Measurements from ENCODE around the gene CCDC188.

Gene CCDC188

DNA sequence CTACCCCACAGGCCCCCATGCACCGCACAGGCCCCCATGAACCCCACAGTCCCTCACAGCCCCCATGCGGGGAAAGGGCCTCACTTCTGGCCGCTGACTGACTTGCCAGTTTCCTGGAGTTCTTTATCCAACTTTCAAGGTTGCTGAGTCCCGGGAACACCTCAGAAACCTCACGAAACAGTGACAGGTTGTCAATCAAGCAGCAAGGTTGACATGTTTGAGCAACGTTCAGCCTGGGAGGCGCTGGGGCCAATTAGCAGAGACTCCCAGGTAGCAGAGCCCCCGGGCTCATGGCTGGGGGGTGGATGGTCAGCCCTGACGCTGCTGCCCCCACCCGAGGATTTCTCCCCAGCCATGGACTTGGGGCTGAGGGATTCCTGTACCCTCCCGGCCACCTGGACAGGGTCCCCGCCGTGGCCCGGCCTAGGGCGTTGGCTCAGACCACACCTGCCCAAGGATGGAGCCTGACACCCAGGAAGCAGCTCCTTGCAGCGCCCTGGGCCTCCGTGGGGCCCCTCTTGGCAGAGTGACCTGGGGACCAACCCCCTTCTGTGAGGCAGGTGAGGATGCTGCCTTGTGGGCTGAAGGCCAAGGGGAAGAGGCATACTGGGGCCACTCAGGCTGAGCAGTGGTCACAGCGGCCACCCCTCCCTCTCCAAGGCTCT is 33.8 kb upstream of the CCDC188 start:
- DNase-seq = no peak

DNA sequence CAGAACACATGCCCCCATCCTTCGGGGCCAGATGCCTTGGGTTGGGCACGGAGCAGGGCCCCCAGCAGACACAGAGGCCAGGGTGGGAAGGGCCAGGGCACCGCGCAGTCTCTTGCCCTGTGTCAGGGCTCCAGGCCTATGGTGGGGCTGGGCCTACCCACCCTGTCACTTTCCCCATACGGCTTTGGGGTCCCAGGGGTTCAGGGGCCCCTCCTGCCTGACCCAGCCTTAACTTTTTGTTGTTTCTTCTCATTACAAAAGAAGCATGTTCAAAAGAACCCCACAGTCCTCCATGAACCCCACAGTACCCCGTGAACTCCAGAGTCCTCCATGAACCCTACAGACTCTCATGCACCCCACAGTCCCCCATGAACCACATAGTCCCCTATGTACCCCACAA is 33.0 kb upstream of the CCDC188 start:
- no peak for DNase-seq

DNA sequence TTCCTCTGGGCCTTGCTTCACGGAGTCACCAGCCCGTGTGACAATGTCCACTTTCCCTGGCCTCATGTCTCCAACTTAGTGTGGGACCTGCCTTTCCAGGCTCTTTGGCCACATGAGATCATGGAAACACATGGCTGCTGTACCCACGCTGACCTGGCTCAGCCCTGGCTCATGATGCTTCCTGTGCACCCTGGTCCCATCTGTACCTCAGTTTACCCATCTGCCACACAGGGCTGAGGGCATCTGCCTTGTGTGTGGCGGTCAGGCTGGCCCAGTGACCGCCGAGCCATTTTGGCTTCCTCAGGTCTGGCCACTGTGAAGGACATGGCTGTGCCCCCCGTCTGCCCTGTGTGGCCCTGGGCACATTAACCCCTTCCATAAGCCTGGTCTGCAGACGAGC is 32.2 kb upstream of the CCDC188 start:
- DNase-seq = no peak

DNA sequence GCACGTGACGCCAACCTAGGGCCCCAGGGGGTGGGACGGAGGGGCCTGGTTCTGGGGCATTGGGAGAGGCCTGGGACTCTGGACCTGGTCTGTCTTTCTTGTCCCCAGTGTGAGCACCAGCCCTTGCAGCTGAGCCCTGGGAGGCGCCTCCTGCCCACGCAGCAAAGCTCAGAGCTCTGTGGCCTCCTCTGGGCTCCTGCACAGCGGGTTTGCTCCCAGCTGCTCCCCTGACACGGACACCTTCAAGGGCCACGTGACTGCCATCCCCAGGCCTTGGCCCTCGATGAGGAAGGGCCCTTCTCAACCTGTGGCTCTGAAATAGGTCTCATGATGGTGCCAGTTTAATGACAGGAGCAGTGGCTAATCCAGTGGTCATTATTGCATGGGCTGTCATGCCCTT is 31.5 kb upstream of the CCDC188 start:
- no peak for DNase-seq

DNA sequence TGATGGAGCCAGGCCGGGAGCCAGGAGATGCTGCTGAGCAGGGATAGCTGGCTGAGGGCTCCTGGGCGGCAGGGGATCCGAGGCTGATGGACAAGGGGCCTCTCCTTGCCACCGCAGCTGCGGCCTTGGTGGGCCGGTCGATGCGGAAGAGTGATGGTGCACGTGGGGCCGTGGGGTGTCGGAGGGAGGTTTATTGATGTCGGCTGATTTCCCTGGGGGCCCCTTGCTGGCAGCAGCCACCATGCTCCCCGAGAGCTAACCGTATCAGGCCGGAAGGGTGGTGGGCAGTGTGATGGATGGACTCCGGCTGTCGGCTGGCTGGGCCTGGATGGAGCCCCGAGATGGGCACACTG is 31.0 kb upstream of the CCDC188 start:
- DNase-seq = no peak

DNA sequence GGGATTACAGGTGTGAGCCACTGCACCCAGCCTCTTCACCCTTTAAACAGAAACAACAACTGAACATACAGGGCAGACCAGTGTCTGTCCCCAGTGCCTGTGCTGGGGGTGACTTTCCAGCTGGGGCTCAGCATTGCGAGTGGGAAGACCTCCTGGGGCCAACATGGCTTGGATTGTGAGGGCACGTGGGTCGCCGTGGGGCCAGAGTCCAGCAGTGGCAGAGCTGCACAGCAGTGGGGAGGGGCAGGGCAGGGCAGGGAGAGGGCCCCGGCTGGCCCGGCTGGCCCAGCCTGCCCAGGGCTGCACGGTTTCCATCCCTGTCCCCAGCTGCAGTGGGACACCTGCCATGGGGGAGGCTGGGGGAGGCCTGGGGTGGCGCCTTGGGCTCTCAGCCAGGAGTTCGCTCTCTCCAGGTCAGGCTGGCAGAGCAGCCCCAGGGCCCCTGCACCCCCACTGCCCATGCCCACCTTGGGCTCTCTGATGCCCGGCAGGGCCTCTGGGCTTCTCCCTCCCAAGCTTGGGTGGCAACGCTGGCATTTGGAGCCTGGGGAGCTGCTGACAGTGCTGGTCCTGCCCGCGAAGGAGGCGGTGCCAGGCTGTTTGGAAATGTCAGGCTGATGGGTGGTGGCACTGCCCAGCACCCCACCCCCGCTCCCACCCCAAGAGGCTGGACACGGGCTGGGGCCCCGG is 30.5 kb upstream of the CCDC188 start:
- no peak for DNase-seq

DNA sequence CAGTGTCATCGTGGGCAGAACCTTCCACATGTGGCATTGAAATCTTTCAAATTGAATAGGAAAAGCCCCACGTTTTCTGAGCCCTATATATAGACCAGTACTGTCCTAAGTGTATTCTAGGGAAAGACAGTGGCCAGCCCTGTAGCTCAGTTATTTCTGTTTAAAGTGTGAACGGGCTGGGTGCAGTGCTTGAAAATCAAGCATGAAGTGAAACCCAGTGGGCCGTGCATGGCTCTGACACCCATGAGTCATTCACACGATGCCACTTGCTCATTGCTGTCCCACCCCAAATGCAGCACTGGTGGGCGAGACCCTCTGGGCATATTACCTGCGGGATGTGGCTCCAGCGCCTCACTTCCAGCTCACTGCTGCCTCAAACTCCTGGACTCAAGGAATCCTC is 29.8 kb upstream of the CCDC188 start:
- DNase-seq = no peak

DNA sequence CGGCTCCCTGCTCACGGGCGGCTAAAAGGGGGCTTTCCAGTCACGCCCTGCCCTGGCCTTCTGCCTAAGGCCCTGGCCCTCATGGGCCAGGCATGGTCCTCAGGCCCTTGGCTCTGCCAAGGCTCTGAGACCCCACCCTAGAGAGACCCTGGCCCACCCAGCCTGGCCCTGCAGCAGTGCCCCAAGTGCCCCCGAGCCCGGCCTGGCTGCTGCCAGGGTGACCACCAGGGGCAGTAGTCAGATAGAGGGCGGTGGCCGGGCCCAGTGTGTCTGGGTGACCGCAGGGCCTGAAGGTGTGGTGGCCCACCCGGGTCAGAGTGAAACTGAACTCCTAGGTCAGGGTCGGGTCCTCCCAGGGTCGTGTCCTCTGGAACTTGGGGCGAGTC is 29.4 kb upstream of the CCDC188 start:
- DNase-seq = no peak

DNA sequence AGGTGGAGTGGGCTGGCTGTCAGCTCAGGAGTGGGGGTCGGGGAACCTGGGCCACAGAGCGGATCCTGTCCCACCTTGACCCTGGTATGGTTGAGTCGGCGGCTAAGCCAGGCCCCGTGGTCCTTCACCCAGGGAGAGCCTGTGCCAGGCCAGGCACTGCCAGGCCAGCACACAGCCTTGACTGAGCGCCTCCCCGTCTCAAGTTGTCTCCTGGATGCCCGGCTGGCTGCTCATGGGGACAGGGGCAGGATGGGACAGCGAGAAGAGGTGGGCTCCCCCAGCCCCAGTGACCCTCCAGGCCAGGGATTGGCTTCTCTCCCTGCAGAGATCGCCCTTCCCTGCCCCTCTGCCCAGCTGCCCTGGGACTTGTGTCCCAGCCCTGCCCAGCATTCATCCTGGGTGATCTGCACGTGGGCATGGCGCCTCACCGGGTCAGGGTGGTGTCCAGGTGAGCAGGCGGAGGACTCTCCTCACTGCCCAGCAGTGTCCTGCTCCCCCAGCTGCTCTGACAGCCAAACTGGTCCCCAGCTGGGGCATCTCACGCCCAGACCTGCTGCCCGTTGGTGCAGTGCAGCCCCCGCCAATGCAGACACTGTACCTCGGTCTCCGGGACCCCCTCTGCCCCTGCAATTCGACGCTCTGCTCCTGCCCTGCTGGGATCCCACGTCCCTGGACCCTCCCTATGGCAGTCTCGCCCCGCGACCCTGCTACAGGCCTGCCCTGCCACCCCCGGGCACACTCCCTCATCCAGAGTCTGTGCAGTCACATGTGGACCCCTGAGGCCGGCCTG is 28.8 kb upstream of the CCDC188 start:
- DNase-seq = no peak

DNA sequence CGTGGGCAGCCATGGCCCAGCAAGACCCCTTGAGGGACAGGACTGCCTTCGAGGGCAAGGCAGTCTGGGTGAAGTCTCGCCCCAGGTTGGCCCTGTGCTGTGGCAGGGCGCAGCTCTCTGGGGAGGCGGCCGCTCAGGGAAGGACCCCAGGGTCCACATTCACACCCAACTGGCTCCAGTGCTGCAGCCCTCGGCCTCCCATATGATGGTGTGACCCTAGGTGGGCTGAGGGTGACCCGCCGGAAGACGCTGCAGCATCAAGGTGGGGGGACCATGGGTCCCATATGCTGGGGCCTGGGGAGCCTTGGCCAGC is 28.0 kb upstream of the CCDC188 start:
- no peak for DNase-seq

DNA sequence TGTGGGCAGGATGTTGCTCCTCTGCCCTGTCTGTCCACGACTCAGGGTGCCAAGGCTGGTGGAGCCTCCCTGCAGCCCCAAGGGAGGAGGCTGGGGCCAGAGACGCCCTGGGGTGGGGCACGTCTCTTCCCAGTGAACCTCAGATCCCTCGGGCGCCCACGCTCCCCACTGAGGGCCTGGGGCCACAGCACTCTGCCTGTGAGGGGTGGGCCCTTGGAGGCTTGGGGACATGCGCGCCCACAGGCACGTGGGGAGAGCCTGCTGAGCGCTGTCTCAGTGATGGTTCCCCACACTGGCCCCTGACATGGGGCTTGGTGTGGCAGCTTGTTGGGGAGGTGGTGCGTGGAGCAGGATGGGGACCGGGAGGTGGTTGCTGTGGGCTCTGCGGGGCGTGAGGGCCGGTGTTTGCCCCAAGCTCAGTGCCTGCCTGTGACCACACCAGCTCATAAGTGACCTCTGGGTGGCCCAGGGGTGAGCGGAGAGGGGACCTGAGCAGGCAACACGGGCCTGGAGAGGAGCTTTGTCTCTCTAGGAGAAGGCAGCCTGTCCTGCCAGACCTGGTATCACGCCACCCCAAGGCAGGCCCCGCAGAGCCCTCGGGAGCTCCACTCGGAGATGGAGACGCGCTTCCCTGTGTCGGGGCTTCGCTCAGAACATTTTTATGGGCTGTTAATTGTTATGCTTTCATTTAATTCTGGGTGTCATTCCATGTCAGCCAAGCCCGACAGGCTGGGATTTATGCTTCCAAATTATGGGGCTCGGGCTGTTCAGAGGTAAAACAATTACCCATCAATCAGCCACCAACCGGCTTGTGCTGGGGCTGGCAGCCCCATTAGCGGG is 27.4 kb upstream of the CCDC188 start:
- DNase-seq = no peak

DNA sequence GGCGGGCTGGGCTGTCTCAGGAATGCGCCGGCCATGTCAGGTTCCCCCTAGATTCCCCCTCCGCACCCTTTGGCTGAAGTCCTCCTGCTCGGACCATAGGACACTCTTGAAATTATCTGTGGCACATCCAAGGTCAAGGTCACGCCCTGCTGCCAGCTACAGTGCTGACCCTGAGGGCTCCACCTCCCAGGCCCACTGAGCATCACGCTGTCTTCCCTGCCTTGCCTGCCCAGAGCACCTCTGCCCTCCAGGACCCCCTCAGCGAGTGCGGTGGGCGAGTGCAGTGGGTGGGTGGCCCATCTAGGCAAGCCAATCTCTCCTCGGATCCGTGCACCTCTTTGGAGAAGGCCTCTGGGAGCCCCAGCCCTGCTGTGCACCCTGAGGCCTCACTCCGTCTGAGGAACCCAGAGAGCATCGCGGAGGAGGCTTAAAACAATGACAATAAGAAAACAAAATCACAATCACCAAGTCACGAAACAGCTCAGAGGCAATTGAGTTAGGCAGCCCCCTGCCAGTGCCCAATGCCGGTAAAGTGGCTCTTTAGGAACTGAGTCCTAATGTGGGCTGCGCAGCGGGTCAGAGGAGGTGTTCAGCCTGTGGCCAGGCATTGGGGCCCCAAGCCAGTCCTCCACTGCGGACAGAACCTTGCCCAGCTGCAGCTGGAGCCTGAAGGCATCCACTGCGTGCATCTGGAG is 26.5 kb upstream of the CCDC188 start:
- no peak for DNase-seq

DNA sequence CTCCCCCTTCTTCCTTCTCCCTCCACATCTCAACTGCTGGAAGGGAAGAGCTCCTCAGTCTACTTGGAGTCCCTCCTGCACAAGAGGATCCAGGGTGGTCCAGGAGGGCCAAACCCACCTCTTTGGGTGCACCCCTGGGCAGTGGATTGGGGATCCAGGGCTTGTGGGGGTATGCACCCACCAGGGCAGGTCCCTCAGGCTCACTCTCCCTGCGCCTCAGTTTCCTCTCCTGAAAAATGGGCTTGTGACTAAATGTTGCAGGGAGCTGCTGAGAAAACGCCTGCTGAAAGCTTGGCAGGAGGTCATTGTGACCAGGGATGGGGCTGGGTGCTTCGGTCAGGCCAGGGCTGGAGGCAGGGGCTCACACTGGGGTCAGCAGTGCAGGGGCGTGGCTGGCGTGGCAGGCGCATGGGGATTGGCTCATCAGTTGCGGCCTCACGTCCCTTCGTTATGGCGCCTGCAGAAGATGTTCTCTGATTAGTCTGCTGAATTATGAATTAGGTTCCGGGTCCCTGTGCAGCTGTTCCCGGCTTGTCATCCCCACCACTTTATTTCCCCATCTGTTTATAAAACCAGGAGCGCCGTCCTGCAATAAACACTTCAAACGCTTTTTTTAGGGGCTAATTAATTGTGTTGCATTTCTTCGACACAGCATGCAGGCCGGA is 25.7 kb upstream of the CCDC188 start:
- DNase-seq = no peak

DNA sequence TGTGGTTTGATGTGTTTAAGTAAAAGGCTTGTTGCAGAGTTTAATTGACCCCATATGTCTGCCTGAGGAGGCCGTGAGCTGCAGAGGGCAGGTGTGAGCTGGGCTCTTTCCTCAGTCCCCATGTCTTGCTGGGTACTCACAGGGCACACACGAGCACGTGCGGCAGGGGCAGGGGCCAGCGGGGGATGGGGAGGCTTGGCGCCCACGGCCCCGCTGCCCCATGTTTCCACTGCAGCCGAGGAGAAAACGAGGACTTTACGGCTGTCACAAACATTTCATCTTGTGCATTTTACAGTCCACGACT is 24.7 kb upstream of the CCDC188 start:
- peak; percentile 63 for DNase-seq

DNA sequence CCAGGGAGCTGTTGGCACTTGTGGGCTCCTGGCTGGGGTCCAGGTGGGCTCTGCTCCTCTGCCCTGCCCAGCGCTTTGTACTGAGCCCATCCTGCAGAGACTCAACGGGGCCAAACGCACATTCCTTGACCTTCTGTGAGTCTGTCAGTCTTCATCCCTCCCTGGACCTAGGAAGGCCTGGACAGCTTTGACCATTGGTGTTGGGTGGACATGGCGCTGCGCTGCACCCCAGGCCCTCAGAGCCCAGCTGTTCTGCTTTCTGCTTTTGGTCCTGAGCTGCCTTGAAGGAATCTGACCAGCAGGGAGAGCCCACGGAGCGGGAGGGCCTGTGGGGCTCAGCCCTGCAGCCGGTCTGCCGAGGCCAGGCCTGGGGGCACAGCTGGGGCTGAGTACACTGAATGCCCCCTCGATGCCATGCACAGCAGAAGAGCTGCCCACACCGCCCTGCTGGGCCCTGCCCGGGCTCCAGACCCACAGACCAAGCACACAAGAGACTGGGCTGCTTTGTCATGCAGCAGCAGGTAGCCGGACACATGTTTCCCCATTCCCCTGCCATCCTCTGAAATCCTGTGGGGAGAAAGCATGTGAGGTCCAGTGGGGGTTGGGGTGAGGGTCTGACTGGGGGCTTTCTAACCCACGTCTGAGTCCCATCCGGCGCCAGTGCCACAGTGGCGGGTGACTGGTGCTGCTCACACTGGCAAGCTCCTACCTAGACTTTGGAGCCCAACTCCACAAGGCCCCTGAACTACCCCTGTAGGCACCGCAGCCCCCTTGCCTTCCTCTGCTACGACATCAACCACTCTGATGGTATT is 24.1 kb upstream of the CCDC188 start:
- no peak for DNase-seq

DNA sequence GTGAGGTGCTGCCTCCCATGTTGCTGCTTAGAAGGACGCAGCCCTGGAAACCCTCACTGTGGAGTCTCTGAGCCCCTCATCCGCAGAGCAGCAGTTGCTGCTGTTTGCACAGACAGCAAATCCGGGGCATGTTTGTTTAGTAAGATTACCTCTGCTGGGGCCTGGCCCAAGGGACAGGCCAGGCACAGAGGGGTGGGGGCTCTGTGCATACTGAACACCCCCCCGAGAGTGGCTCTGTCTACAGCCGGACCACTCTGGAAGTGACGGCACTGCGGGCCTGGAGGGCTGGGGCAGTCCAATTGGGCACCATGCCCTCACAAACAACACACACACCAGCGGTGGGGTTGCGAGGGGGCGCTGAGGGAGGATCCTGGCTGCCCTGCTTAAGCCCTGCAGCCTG is 22.9 kb upstream of the CCDC188 start:
- DNase-seq = no peak

DNA sequence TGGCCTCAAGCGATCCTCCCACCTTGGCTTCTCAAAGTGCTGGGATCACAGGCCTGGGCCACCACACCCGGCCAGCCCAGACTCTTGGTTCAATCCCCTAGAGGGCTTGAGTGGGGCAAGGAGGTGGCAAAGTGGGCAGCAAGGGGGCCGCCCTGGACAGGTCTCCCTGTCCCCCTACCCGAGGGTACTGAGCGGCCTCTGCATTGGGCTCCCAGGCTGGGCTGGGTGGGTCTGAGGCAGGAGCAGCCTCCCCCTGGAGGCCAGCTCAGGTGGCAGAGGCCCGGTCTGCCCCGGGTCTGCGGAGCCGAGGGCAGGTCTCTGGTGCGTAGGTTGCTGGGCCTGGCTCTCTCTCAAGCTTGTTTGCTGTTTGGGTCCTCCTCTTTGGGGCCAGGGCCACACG is 22.4 kb upstream of the CCDC188 start:
- DNase-seq = no peak

DNA sequence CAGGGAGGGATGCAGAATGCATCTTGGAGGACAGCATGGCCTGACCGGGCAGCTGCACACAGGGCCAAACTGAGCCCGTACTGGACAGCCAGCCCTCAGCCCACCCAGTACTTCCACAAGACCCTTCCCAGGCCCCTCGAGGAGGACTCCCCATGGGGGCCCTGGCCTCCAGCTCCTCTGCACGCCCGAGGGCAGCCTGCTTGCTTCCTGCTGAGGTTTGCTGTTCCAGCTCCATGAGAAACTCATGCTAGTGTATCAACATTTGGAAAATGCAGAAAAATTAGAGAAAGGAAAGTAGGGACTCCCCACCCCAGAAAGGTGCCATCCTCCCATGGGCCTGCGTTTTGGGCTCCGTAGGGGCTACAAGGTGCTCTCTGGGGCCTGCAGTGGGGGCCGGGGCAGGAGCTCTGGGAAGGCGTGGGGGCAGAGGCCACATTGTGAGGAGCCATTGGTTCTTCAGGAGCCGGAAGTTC is 21.3 kb upstream of the CCDC188 start:
- DNase-seq = no peak

DNA sequence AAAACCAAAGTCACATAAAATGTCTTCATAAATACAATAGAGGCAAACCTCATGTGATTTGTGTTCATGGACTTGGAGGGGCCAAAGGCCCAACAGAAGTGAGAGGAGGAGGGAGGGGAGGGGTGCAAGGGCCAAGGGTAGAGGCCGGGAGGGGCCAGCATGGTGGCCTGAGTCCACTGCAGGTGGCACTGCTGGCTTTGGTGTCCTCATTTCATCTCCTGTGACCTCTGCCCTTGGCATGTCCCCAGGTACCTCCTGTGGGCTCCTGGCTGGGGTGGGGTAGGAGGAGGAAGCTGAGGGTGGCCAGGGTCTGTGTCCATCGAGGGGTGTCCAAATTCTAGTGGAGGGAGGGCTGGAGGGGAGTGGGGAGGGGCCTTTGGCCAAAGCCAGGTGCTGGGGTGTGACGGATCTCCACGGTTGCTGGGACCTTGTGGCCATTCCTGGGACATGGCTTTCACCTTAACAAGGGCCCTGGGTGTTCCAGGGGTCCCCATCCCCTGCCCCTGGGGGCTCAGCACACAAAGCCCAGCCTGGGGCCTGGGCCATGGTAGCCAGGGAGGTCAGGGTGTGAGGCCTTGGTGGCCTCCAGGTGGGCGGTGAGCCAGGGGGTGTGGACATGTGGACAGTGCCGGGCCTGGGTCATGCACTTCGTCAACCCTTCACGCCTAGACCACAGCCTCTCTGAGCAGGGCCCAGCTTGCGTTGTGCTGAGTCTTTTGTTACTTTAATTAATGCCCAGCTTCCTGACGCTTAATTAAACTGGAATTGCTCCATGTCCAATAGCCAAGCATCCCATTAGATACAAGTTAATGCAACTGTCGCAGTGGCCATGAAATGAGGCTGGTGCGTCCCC is 20.7 kb upstream of the CCDC188 start:
- no peak for DNase-seq

DNA sequence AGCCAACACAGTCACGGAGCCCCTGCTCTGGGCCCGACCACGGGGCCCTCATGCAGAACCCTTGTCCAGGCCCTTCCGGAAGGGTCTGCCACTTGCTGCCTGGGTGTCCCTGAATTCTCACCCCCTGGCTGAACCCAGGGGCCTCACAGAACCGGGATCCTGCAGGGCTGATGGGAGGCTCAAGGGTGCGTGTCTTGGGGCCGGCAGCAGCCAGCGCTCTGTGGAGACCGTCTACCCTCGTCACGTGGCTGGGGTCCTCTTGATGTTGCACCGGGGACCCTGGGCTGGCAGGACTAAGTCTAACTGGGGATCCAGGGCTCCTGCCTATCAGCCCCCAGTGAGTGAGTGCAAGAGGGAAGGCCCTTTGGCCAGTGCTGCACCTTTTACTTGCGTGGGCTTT is 19.3 kb upstream of the CCDC188 start:
- no peak for DNase-seq
